Endothelial cell of umbilical vein (primary cell): ENCODE data around the gene SLC49A4. TPM values are rescaled to one million over a fixed set of nuclear protein-coding genes. Genes with fewer than 3 reads are reported as not detected.
"Not testable (repeated sequence)": the region's sequence is repeated elsewhere in the genome, so short reads cannot be mapped to it uniquely, and the experiment has no call there.

Experiments used
- BruUV-seq: library from RNA; stranded (reverse); fragments of 400-500 nt; replicated peaks from 2 replicates; lab custom pipeline; 2021; lab: Mats Ljungman, UMichigan
- CTCF ChIA-PET: fragments of 300-600, 350-600 bp; sonication (Branson Sonifier 250); formaldehyde crosslinking; loops from one replicate; lab custom pipeline; 2021; ENCODE audit warnings: antibody characterized with exemption, inconsistent platforms; lab: Charles Lee
- POLR2A ChIA-PET: fragments of 300-600, 350-600 bp; sonication (Branson Sonifier 250); formaldehyde crosslinking; loops from one replicate; lab custom pipeline; 2021; ENCODE audit warnings: antibody characterized with exemption, inconsistent platforms; lab: Charles Lee
- DNase-seq: peaks from one replicate; pipeline ENCODE4 v3.0.0-alpha.2; 2011; ENCODE audit warnings: low read depth, low spot score
- FAIRE-seq: peaks from 2 replicates; lab custom pipeline; 2011; peaks lifted over from hg19 to GRCh38; lab: Jason Lieb, UNC
- H2AFZ ChIP-seq: 2 replicates; pipeline ENCODE4 v1.6.0; 2012; ENCODE audit warnings: low read depth, low read length, control low read depth, inconsistent platforms
- H3K27ac ChIP-seq: 2 replicates; pipeline ENCODE4 v1.5.1; 2011; ENCODE audit warnings: low read depth, mild to moderate bottlenecking, control low read depth, low read length, moderate library complexity; ENCODE audit not compliant: insufficient read depth
- H3K27me3 ChIP-seq, 2 experiments: 2 replicates each; pipeline versions ENCODE4 v1.6.0 to v1.6.1; 2011; ENCODE audit warnings: low read length in 2 of 2, mixed read lengths in 1 of 2; ENCODE audit not compliant: control insufficient read depth in 2 of 2, insufficient read depth in 2 of 2
- H3K36me3 ChIP-seq, 2 experiments: 2 replicates in 1 of 2; 3 replicates in 1 of 2; pipeline ENCODE4 v1.5.1; 2011; ENCODE audit warnings: low read length in 2 of 2, mild to moderate bottlenecking in 1 of 2, moderate library complexity in 1 of 2; ENCODE audit not compliant: control insufficient read depth in 2 of 2, insufficient read depth in 2 of 2; ENCODE audit errors: extremely low read depth in 1 of 2
- H3K4me1 ChIP-seq: 3 replicates; pipeline ENCODE4 v1.5.1; 2011; ENCODE audit warnings: mild to moderate bottlenecking, low read length; ENCODE audit not compliant: control insufficient read depth, insufficient read depth; ENCODE audit errors: extremely low read depth
- H3K4me2 ChIP-seq: 2 replicates; pipeline ENCODE4 v1.6.1; 2011; ENCODE audit warnings: low read length, control low read depth, mixed read lengths; ENCODE audit not compliant: insufficient read depth
- H3K4me3 ChIP-seq, 3 experiments: fragments of 200-600 bp in 1 of 3; sonication (generic), shearing (Covaris generic) in 1 of 3; replicated peaks in 1 of 3; 2 replicates each; pipeline ENCODE4 v1.5.1; 2011 to 2016; ENCODE audit warnings: control low read depth in 3 of 3, low read length in 3 of 3, mild to moderate bottlenecking in 2 of 3, inconsistent platforms in 1 of 3, low read depth in 1 of 3, moderate library complexity in 1 of 3; ENCODE audit not compliant: insufficient read depth in 1 of 3
- H3K79me2 ChIP-seq: 2 replicates; pipeline ENCODE4 v1.6.0; 2012; ENCODE audit warnings: low read length, inconsistent platforms; ENCODE audit not compliant: control insufficient read depth, insufficient read depth
- H3K9ac ChIP-seq: replicated peaks from 2 replicates; pipeline ENCODE3; 2011; ENCODE audit warnings: low read length, control low read depth; ENCODE audit not compliant: insufficient read depth; ENCODE audit errors: extremely low read depth
- H3K9me1 ChIP-seq: replicated peaks from 3 replicates; pipeline ENCODE4 v1.6.0; 2011; ENCODE audit warnings: mild to moderate bottlenecking, low read length; ENCODE audit not compliant: control insufficient read depth, insufficient read depth; ENCODE audit errors: extremely low read depth
- H3K9me3 ChIP-seq: replicated peaks from 2 replicates; pipeline ENCODE4 v1.5.1; 2012; ENCODE audit warnings: low read length, inconsistent platforms; ENCODE audit not compliant: control insufficient read depth, insufficient read depth
- H4K20me1 ChIP-seq: replicated peaks from 2 replicates; pipeline ENCODE3; 2011; ENCODE audit warnings: mild to moderate bottlenecking, low read length; ENCODE audit not compliant: control insufficient read depth, insufficient read depth; ENCODE audit errors: extremely low read depth
- CTCF ChIP-seq, 2 donors: IDR thresholded peaks; 1 replicate in 1 of 2; 2 replicates in 1 of 2; pipeline ENCODE4 v1.5.1; 2011; ENCODE audit warnings: low read length in 2 of 2, mild to moderate bottlenecking in 2 of 2, moderate library complexity in 2 of 2, control low read depth in 1 of 2, inconsistent platforms in 1 of 2, low read depth in 1 of 2; ENCODE audit not compliant: insufficient read depth in 1 of 2; ENCODE audit errors: extremely low read depth in 1 of 2
- EZH2 ChIP-seq: IDR thresholded peaks from 2 replicates; pipeline ENCODE4 v1.6.1; 2012; ENCODE audit warnings: borderline replicate concordance, low read depth, mild to moderate bottlenecking, moderate library complexity, low read length, inconsistent platforms; ENCODE audit not compliant: severe bottlenecking
- FOS ChIP-seq: IDR thresholded peaks from 2 replicates; pipeline ENCODE4 v1.6.1; 2011; ENCODE audit warnings: mild to moderate bottlenecking, low read length, moderate library complexity, borderline replicate concordance; ENCODE audit not compliant: insufficient read depth
- GATA2 ChIP-seq: IDR thresholded peaks from 2 replicates; pipeline ENCODE4 v1.7.0; 2011; ENCODE audit warnings: low read depth, mild to moderate bottlenecking, moderate library complexity, mixed read lengths, low read length; ENCODE audit not compliant: insufficient read length, insufficient read depth
- JUN ChIP-seq: IDR thresholded peaks from 2 replicates; pipeline ENCODE4 v1.6.1; 2011; ENCODE audit warnings: borderline replicate concordance, low read depth; ENCODE audit not compliant: insufficient read length, insufficient read depth
- MAX ChIP-seq: IDR thresholded peaks from 2 replicates; pipeline ENCODE4 v1.6.1; 2011; ENCODE audit not compliant: insufficient read depth, insufficient read length
- MYC ChIP-seq: IDR thresholded peaks from one replicate; pipeline ENCODE4 v1.6.1; 2011; ENCODE audit warnings: mild to moderate bottlenecking, low read depth, low read length
- POLR2A ChIP-seq: IDR thresholded peaks from 2 replicates; pipeline ENCODE4 v1.6.1; 2012; ENCODE audit warnings: low read depth, mild to moderate bottlenecking, control low read depth, low read length
- POLR2AphosphoS5 ChIP-seq: IDR thresholded peaks from 2 replicates; pipeline ENCODE4 v1.6.1; 2012; ENCODE audit warnings: low read depth, mild to moderate bottlenecking, control low read depth, low read length, moderate library complexity; ENCODE audit not compliant: insufficient read depth
- dilution Hi-C: fragments of 300-500 bp; cut with MboI; formaldehyde crosslinking; loops from one replicate; pipeline ENCODE4 v1.15.0; 2019; ENCODE audit warnings: low sequenced_read_pairs; ENCODE audit not compliant: extremely low pct_ligation_motif_present
- intact Hi-C: fragments of 100-400 bp; cut with micrococcal nuclease; formaldehyde crosslinking; loops from one replicate; pipeline ENCODE4 v1.10.0; 2022
- polyA plus RNA-seq, 4 experiments: library from polyadenylated mRNA; depleted of rRNA in 3 of 4; stranded (reverse) in 3 of 4; unstranded in 1 of 4; fragments of >200 nt; gene quantifications; 2 replicates each; pipeline versions ENCODE4 v1.2.1 to v1.2.3, GENCODE V29; 2011 to 2012; ENCODE audit warnings: missing spikeins in 1 of 4
- total RNA-seq: library from RNA; stranded (reverse); gene quantifications from 2 replicates; pipeline ENCODE4 v1.2.3, GENCODE V29; 2021

Gene SLC49A4
- total and polyA plus RNA-seq, 2 donors (not counting 3 experiments of a cell fraction or from before 2014, with no cell fraction given) = 10.9 to 11.6 TPM

- Histone ChIP-seq H3K27me3 (no peaks in the 10 kb centered on the region), H3K4me1 (no peaks in the 10 kb centered on the region), H3K9ac (no peak overlapping the region), H3K9me1 (no peaks in the 10 kb centered on the region), H3K27ac (no peak overlapping the region), H3K9me3 (no peaks in the 10 kb centered on the region), H4K20me1 (no peaks in the 10 kb centered on the region), H2AFZ (no peak overlapping the region), H3K36me3 (no peaks in the 10 kb centered on the region), H3K4me2 (no peak overlapping the region), H3K79me2 (no peaks in the 10 kb centered on the region), H3K4me3 (no peak overlapping the region)
- intact Hi-C loops (no loop called here), dilution Hi-C loops (no loop called here)
- BruUV-seq = no TSS peak
- no peak for FAIRE-seq
- TF ChIP-seq JUN (no peak), MAX (no peak), GATA2 (no peak), POLR2AphosphoS5 (no peak), CTCF (IDR thresholded peaks at IDR 0.05; ENCODE audit: extremely low read depth in 1 of 2, insufficient read depth in 1 of 2, low read depth in 1 of 2, low read length in 2 of 2) (no peak), FOS (no peak), EZH2 (no peak), MYC (no peak), POLR2A (no peak)
- ChIA-PET POLR2A (interaction anchor here (0.7 kb wide), 2 partner anchors 40 to 329 kb away, joined by 3 to 4 read pairs; no protein-coding TSS in a partner anchor), CTCF (interaction anchor here (1.0 to 3.6 kb wide), 3 partner anchors 10 to 260 kb away, joined by 3 to 28 read pairs (median 3); no protein-coding TSS in a partner anchor)
- no peak for DNase-seq
Observed at GRCh38 chr3:122745369-122746021, 49.4 kb upstream of the SLC49A4 start.

GRCh38 chr3:122747295-122747694 is 47.6 kb upstream of the SLC49A4 start:
- H3K27me3 ChIP-seq, H3K9me1 ChIP-seq, intact Hi-C loops, H3K9ac ChIP-seq, H3K9me3 ChIP-seq, H3K36me3 ChIP-seq, dilution Hi-C loops, H2AFZ ChIP-seq, H3K4me1 ChIP-seq, H4K20me1 ChIP-seq, H3K4me3 ChIP-seq, H3K27ac ChIP-seq, BruUV-seq, DNase-seq, H3K79me2 ChIP-seq, FAIRE-seq, POLR2A ChIA-PET, CTCF ChIA-PET, H3K4me2 ChIP-seq: not testable (repeated sequence)
